MM.1S (cell line): ENCODE results near the gene MAN2A2.

Experiments used
- DNase-seq: peaks from one replicate; pipeline ENCODE4 v3.0.0-alpha.2; 2015
- H2AFZ ChIP-seq: fragments of 300-600 bp; sonication (generic); 2 replicates; pipeline ENCODE4 v1.6.0; 2016; ENCODE audit warnings: antibody characterized with exemption, low read length
- H3F3A ChIP-seq: fragments of 300-600 bp; sonication (generic); 2 replicates; pipeline ENCODE4 v1.6.1; 2016; ENCODE audit warnings: mild to moderate bottlenecking, antibody characterized with exemption, low read length, moderate library complexity, mixed read lengths; ENCODE audit not compliant: insufficient read depth
- H3K27ac ChIP-seq: fragments of 300-600 bp; sonication (generic); 2 replicates; pipeline ENCODE4 v1.5.1; 2016; ENCODE audit warnings: mild to moderate bottlenecking, low read length
- H3K27me3 ChIP-seq: fragments of 300-600 bp; sonication (generic); replicated peaks from 2 replicates; pipeline ENCODE4 v1.6.0; 2016; ENCODE audit warnings: low read length; ENCODE audit not compliant: insufficient read depth
- H3K36me3 ChIP-seq: fragments of 300-600 bp; sonication (generic); replicated peaks from 2 replicates; pipeline ENCODE4 v1.6.1; 2016; ENCODE audit warnings: mild to moderate bottlenecking, low read length, mixed read lengths; ENCODE audit not compliant: insufficient read depth
- H3K4me1 ChIP-seq: fragments of 300-600 bp; sonication (generic); 2 replicates; pipeline ENCODE4 v1.6.1; 2016; ENCODE audit warnings: low read length, mixed read lengths
- H3K4me2 ChIP-seq: fragments of 300-600 bp; sonication (generic); 2 replicates; pipeline ENCODE4 v1.6.0; 2016; ENCODE audit warnings: low read depth, low read length
- H3K4me3 ChIP-seq: fragments of 300-600 bp; sonication (generic); 2 replicates; pipeline ENCODE4 v1.5.1; 2016; ENCODE audit warnings: low read length, mixed read lengths
- H3K79me2 ChIP-seq: fragments of 300-600 bp; sonication (generic); 2 replicates; pipeline ENCODE4 v1.6.1; 2016; ENCODE audit warnings: mixed run types, low read length, mixed read lengths
- H3K9ac ChIP-seq: fragments of 300-600 bp; sonication (generic); 2 replicates; pipeline ENCODE4 v1.6.1; 2016; ENCODE audit warnings: low read length, mixed read lengths
- H3K9me2 ChIP-seq: fragments of 300-600 bp; sonication (generic); replicated peaks from 2 replicates; pipeline ENCODE4 v1.6.1; 2016; ENCODE audit warnings: mild to moderate bottlenecking, low read length, mixed read lengths; ENCODE audit not compliant: insufficient read depth
- H3K9me3 ChIP-seq: fragments of 300-600 bp; sonication (generic); replicated peaks from 2 replicates; pipeline ENCODE4 v1.6.1; 2016; ENCODE audit warnings: mild to moderate bottlenecking, low read length, mixed read lengths; ENCODE audit not compliant: insufficient read depth
- H4K20me1 ChIP-seq: fragments of 300-600 bp; sonication (generic); 2 replicates; pipeline ENCODE4 v1.6.1; 2016; ENCODE audit warnings: mild to moderate bottlenecking, low read length, moderate library complexity, mixed read lengths; ENCODE audit not compliant: insufficient read depth
- CTCF ChIP-seq: fragments of 300-600 bp; sonication (generic); IDR thresholded peaks from 2 replicates; pipeline ENCODE4 v1.5.1; 2016; ENCODE audit warnings: antibody characterized with exemption, low read length, mixed read lengths
- EZH2 ChIP-seq: fragments of 300-600 bp; sonication (generic); optimal IDR thresholded peaks from 2 replicates; pipeline ENCODE3; 2017; ENCODE audit warnings: low read depth, mild to moderate bottlenecking, antibody characterized with exemption, low read length, mixed read lengths
- EZH2phosphoT487 ChIP-seq: fragments of 300-600 bp; sonication (generic); IDR thresholded peaks from 2 replicates; pipeline ENCODE4 v1.6.1; 2018; ENCODE audit warnings: antibody characterized with exemption, low read length

Gene MAN2A2

GRCh38 chr15:90866800-90867199, 36.3 kb upstream of the MAN2A2 start:
- H3K36me3 ChIP-seq = no peaks in the 10 kb centered on the region
- H3K4me3 ChIP-seq = no peak overlapping the region
- no peaks in the 10 kb centered on the region for H3K79me2 ChIP-seq
- H2AFZ ChIP-seq = no peak overlapping the region
- H3K4me1 ChIP-seq = no peaks in the 10 kb centered on the region
- H3K9ac ChIP-seq = no peak overlapping the region
- no peak overlapping the region for H3K4me2 ChIP-seq
- DNase-seq = no peak
- H4K20me1 ChIP-seq = no peaks in the 10 kb centered on the region
- H3K9me2 ChIP-seq = no peaks in the 10 kb centered on the region
- TF ChIP-seq EZH2phosphoT487 = no peak
- no peak for TF ChIP-seq EZH2
- no peak for TF ChIP-seq CTCF
- H3K27ac ChIP-seq = no peak overlapping the region
- no peaks in the 10 kb centered on the region for H3K27me3 ChIP-seq
- no peaks in the 10 kb centered on the region for H3K9me3 ChIP-seq
- peaks cover 12% of the 10 kb centered on the region; the same call in 1 of the 2 replicates for H3F3A ChIP-seq

- Histone ChIP-seq H3F3A (peaks cover 12% of the 10 kb centered on the region; the same call in 1 of the 2 replicates), H3K36me3 (no peaks in the 10 kb centered on the region), H3K9me3 (no peaks in the 10 kb centered on the region), H3K27me3 (no peaks in the 10 kb centered on the region), H4K20me1 (no peaks in the 10 kb centered on the region), H3K27ac (no peak within 1 kb of the TSS), H3K9ac (no peak within 1 kb of the TSS), H2AFZ (no peak within 1 kb of the TSS), H3K4me3 (no peak within 1 kb of the TSS), H3K4me1 (no peaks in the 10 kb centered on the region; the same call in 1 of the 2 replicates), H3K79me2 (peaks cover 14% of the 10 kb centered on the region), H3K9me2 (no peaks in the 10 kb centered on the region), H3K4me2 (no peak within 1 kb of the TSS)
- no peak for DNase-seq
- no peak for TF ChIP-seq EZH2phosphoT487
- no peak for TF ChIP-seq CTCF
- no peak for TF ChIP-seq EZH2
Measured at GRCh38 chr15:90868261-90868689, 34.8 kb upstream of the MAN2A2 start, which contains the start of gene FURIN. Gene FURIN, plus strand, starts transcription at chr15:90868588. Its CDS starts 7,153 bp downstream, at chr15:90875741.

DNA sequence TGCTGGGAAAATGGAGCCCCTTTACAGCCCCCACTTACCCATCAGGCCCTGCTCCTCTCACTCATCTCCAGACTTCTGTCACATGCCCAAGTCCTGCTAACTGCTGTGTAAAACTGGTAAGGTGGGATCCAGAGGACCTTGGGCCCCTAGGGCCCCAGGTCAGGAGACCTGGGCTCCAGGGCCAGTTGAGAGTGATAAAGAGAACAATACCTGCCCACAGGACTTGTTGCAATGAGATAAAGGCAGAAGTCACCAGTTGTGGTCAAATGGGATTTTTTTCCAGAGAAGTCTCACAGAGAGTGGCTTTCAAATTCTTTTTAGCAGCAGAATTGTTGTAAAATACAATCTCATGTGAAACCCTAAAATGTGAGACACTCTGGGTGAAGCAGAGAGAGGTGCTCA, 34.0 kb upstream of the MAN2A2 start:
- TF ChIP-seq EZH2 (no peak), EZH2phosphoT487 (no peak), CTCF (no peak)
- H3K9ac ChIP-seq = no peak overlapping the region

More for the DNA sequence above, 34.0 kb upstream of the MAN2A2 start:
- Histone ChIP-seq H3K27ac (no peak overlapping the region), H3K4me1 (no peaks in the 10 kb centered on the region; the same call in 1 of the 2 replicates), H3K27me3 (no peaks in the 10 kb centered on the region), H2AFZ (no peak overlapping the region), H3K36me3 (no peaks in the 10 kb centered on the region), H3K9me3 (no peaks in the 10 kb centered on the region), H3K4me2 (no peak overlapping the region), H3K4me3 (no peak overlapping the region), H3K79me2 (peaks cover 22% of the 10 kb centered on the region), H3K9me2 (no peaks in the 10 kb centered on the region), H3F3A (peaks cover 12% of the 10 kb centered on the region; the same call in 1 of the 2 replicates), H4K20me1 (no peaks in the 10 kb centered on the region)
- DNase-seq = no peak
